ENCODE data around the gene SGMS1.

DNA sequence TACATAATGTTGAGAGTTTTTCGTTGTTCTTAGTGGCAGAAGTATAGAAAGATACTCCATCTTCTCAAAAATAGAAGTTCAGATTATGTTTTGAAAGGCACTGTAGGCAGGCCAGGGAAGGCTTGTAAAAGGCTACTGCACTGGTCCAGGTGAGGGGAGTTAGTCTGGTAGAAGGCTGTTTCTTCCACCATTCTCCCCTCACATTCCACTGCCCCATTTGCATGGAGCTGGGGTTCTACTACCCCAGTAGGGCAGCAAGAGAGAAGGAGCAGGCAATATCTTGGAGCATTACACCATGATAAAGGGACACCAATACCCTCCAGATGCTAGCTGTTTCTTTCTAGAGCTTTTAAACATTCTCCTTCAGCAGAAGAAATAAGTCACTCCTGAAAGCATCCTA, 16.5 kb upstream of the SGMS1 start:
- TF ChIP-seq, protein P1, sequence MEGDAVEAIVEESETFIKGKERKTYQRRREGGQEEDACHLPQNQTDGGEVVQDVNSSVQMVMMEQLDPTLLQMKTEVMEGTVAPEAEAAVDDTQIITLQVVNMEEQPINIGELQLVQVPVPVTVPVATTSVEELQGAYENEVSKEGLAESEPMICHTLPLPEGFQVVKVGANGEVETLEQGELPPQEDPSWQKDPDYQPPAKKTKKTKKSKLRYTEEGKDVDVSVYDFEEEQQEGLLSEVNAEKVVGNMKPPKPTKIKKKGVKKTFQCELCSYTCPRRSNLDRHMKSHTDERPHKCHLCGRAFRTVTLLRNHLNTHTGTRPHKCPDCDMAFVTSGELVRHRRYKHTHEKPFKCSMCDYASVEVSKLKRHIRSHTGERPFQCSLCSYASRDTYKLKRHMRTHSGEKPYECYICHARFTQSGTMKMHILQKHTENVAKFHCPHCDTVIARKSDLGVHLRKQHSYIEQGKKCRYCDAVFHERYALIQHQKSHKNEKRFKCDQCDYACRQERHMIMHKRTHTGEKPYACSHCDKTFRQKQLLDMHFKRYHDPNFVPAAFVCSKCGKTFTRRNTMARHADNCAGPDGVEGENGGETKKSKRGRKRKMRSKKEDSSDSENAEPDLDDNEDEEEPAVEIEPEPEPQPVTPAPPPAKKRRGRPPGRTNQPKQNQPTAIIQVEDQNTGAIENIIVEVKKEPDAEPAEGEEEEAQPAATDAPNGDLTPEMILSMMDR (IDR thresholded peaks at IDR 0.05): no peak
- TF ChIP-seq POLR2AphosphoS5 (IDR thresholded peaks at IDR 0.05; ENCODE audit: insufficient read depth in 1 of 2, low read depth in 1 of 2): no peak

All from vagina (tissue), 2 donors.